Sigmoid colon (tissue), 7 donors: ENCODE data around the gene RASSF6. TPM values are rescaled to one million over a fixed set of nuclear protein-coding genes. Genes with fewer than 3 reads are reported as not detected.
"Not testable (repeated sequence)": the region's sequence is repeated elsewhere in the genome, so short reads cannot be mapped to it uniquely, and the experiment has no call there.

Experiments
- DNase-seq: peaks from one replicate; pipeline ENCODE4 v3.0.0-alpha.2; 2019
- H3K27ac ChIP-seq, 4 donors: fragments of 200-600 bp; sonication (generic); one replicate each; pipeline ENCODE4 v1.5.1; 2016 to 2019; ENCODE audit warnings: mild to moderate bottlenecking in 1 of 4
- H3K27me3 ChIP-seq, 3 donors: fragments of 200-600 bp; sonication (generic); one replicate each; pipeline ENCODE4 v1.5.1; 2019; ENCODE audit warnings: mild to moderate bottlenecking in 1 of 3
- H3K36me3 ChIP-seq, 4 donors: fragments of 200-600 bp; sonication (generic); one replicate each; pipeline ENCODE4 v1.5.1; 2016 to 2019
- H3K4me1 ChIP-seq, 4 donors: fragments of 200-600 bp; sonication (generic); one replicate each; pipeline ENCODE4 v1.5.1; 2017 to 2019
- H3K4me3 ChIP-seq, 4 donors: fragments of 200-600 bp; sonication (generic); one replicate each; pipeline ENCODE4 v1.5.1; 2017 to 2019; ENCODE audit warnings: mild to moderate bottlenecking in 2 of 4, moderate library complexity in 1 of 4
- H3K9me3 ChIP-seq, 4 donors: fragments of 200-600 bp in 3 of 4; sonication (generic) in 3 of 4; one replicate each; pipeline versions ENCODE4 v1.5.1 to v1.6.1; 2013 to 2019
- CTCF ChIP-seq, 4 experiments: fragments of 450-650 bp in 3 of 4; fragments of 200-600 bp in 1 of 4; IDR thresholded peaks; one replicate each; pipeline ENCODE4 v1.5.1; 2016 to 2019; ENCODE audit warnings: antibody characterized with exemption in 4 of 4, mild to moderate bottlenecking in 3 of 4, moderate library complexity in 2 of 4
- EP300 ChIP-seq, 4 donors: sonication (generic); formaldehyde crosslinking; IDR thresholded peaks; one replicate each; pipeline ENCODE4 v1.6.1; 2017; ENCODE audit warnings: antibody characterized with exemption in 4 of 4
- POLR2A ChIP-seq, 2 donors: fragments of 450-650 bp; IDR thresholded peaks; one replicate each; pipeline ENCODE4 v1.6.1; 2016; ENCODE audit warnings: antibody characterized with exemption in 2 of 2, mild to moderate bottlenecking in 2 of 2, moderate library complexity in 2 of 2
- POLR2AphosphoS5 ChIP-seq, 4 donors: sonication (generic); formaldehyde crosslinking; IDR thresholded peaks; one replicate each; pipeline ENCODE4 v1.6.1; 2017; ENCODE audit warnings: antibody characterized with exemption in 4 of 4
- WGBS, 2 donors: extraction: QIAGEN DNeasy Blood & Tissue Kit; methylation state at CpG; one replicate each; pipeline ENCODE4 v1.1.7; 2013; 5-methylcytosine and 5-hydroxymethylcytosine counted together
- intact Hi-C: fragments of 100-400 bp; cut with DNase I; formaldehyde crosslinking; loops from one replicate; pipeline ENCODE4 v1.15.1; 2023
- polyA plus RNA-seq, 3 donors: library from polyadenylated mRNA; stranded (reverse); fragments of 200-250 nt; gene quantifications; one replicate each; pipeline ENCODE4 v1.2.3, GENCODE V29; 2013
- total RNA-seq, 4 donors: library from RNA; depleted of rRNA; stranded (reverse); fragments of >200 nt; gene quantifications; one replicate each; pipeline ENCODE4 v1.1.0, GENCODE V29; 2016
- donor health status: healthy with polysubstance abuse.
- donor health status: Bipolar disorder and iron deficiency.
- donor health status: healthy.

RASSF6 gene
- total and polyA plus RNA-seq, 7 donors, result under 0.01 to 30.1 (median 3.5) TPM; not detected in 1

- H3K27ac ChIP-seq, result no peak overlapping the region
These were observed 43.9 kb downstream of the RASSF6 start for GRCh38 chr4:73576381-73576780.

DNA sequence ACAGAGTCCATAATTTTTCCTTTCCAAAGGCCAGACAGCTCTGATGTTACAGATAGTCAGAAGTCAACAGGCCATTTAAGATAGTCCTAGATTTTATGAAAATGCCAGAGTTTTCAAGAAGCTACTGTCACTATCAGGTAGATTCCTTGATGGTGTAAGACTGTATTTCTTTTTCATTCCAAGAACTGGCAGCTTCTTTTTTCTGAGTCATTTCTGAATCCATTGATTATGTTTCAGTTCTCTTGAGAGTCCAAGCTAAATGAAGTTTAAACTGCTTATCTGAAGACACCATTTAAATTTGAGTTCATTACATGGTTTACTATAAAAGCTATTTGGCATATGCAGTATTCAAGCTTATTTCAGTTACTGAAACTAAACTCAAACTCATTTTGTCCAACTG, 44.6 kb downstream of the RASSF6 start:
- no peaks in the 10 kb centered on the region for H3K27me3 ChIP-seq
- no peaks in the 10 kb centered on the region for H3K4me1 ChIP-seq
- DNase-seq, result no peak
- no peaks in the 10 kb centered on the region for H3K9me3 ChIP-seq
- intact Hi-C loops, result loop anchor here (2.0 kb wide), 1 partner anchor 77 kb away; no protein-coding TSS in a partner anchor
- H3K36me3 ChIP-seq, result no peaks in the 10 kb centered on the region
- H3K27ac ChIP-seq, result no peak overlapping the region
- no peak overlapping the region for H3K4me3 ChIP-seq
- TF ChIP-seq POLR2A (IDR thresholded peaks at IDR 0.05), result no peak

More at GRCh38 chr4:73576381-73576780, 43.9 kb downstream of the RASSF6 start:
- Histone ChIP-seq H3K4me3 (no peak overlapping the region), H3K9me3 (no peaks in the 10 kb centered on the region), H3K27me3 (no peaks in the 10 kb centered on the region), H3K4me1 (no peaks in the 10 kb centered on the region), H3K36me3 (no peaks in the 10 kb centered on the region)
- no peak for TF ChIP-seq POLR2AphosphoS5 (IDR thresholded peaks at IDR 0.05)
- no peak for TF ChIP-seq EP300 (IDR thresholded peaks at IDR 0.05)
- no peak for TF ChIP-seq CTCF (IDR thresholded peaks at IDR 0.05)
- no peak for TF ChIP-seq POLR2A (IDR thresholded peaks at IDR 0.05)
- DNase-seq, result no peak
- intact Hi-C loops, result no loop called here
- WGBS, 2 donors, result 81 to 89% methylated on average over 3 of the region's 3 CpGs

GRCh38 chr4:73573794-73574528, 46.3 kb downstream of the RASSF6 start:
- Histone ChIP-seq H3K4me1 (no peaks in the 10 kb centered on the region), H3K27ac (no peak overlapping the region), H3K27me3 (no peaks in the 10 kb centered on the region), H3K36me3 (no peaks in the 10 kb centered on the region), H3K4me3 (no peak overlapping the region), H3K9me3 (no peaks in the 10 kb centered on the region)
- DNase-seq, result peak; percentile 79
- intact Hi-C loops, result loop anchor here (2.0 to 5.0 kb wide), 2 partner anchors 79 to 558 kb away; no protein-coding TSS in a partner anchor
- 62 to 66% methylated on average over 8 of the region's 8 CpGs for WGBS, 2 donors
- TF ChIP-seq CTCF (IDR thresholded peaks at IDR 0.05), result peak; percentile 51 to 73 (median 66)
- TF ChIP-seq EP300 (IDR thresholded peaks at IDR 0.05), result no peak

GRCh38 chr4:73550865-73551264, 69.4 kb downstream of the RASSF6 start:
- H3K4me1 ChIP-seq, H3K27me3 ChIP-seq, intact Hi-C loops, DNase-seq, H3K27ac ChIP-seq, H3K4me3 ChIP-seq, H3K9me3 ChIP-seq, H3K36me3 ChIP-seq: not testable (repeated sequence)
- 88 to 92% methylated on average over 11 of the region's 11 CpGs for whole genome bisulfite sequencing, 2 donors

GRCh38 chr4:73544620-73545019, 75.6 kb downstream of the RASSF6 start:
- H3K27me3 ChIP-seq, result no peaks in the 10 kb centered on the region
- no peak overlapping the region for H3K4me3 ChIP-seq
- H3K36me3 ChIP-seq, result no peaks in the 10 kb centered on the region
- no peaks in the 10 kb centered on the region for H3K4me1 ChIP-seq
- TF ChIP-seq EP300 (IDR thresholded peaks at IDR 0.05) (no peak), CTCF (IDR thresholded peaks at IDR 0.05) (no peak), POLR2A (IDR thresholded peaks at IDR 0.05) (no peak), POLR2AphosphoS5 (IDR thresholded peaks at IDR 0.05) (no peak)
- no peaks in the 10 kb centered on the region for H3K9me3 ChIP-seq
- no peak overlapping the region for H3K27ac ChIP-seq
- 85 to 90% methylated on average over 2 of the region's 2 CpGs for WGBS, 2 donors
- DNase-seq, result no peak
- intact Hi-C loops, result no loop called here

- Histone ChIP-seq H3K36me3 (no peaks in the 10 kb centered on the region), H3K9me3 (no peaks in the 10 kb centered on the region), H3K4me3 (no peak overlapping the region), H3K27ac (no peak overlapping the region), H3K4me1 (no peaks in the 10 kb centered on the region), H3K27me3 (no peaks in the 10 kb centered on the region)
- intact Hi-C loops, result no loop called here
- 71 to 80% methylated on average over 3 of the region's 3 CpGs for WGBS, 2 donors
- TF ChIP-seq CTCF (IDR thresholded peaks at IDR 0.05), result no peak
- no peak for TF ChIP-seq EP300 (IDR thresholded peaks at IDR 0.05)
- no peak for TF ChIP-seq POLR2AphosphoS5 (IDR thresholded peaks at IDR 0.05)
- no peak for TF ChIP-seq POLR2A (IDR thresholded peaks at IDR 0.05)
- no peak for DNase-seq
These were observed 79.0 kb downstream of the RASSF6 start for GRCh38 chr4:73541251-73541650.
